Upper lobe of left lung (tissue), 6 donors: ENCODE results near the gene STN1. TPM values are rescaled to one million over a fixed set of nuclear protein-coding genes. Genes with fewer than 3 reads are reported as not detected.
A peak's percentile ranks its signal among the peaks of the same experiment; 100 is the strongest.

Experiments used
- ATAC-seq, 2 donors: fragments of 200-7000 bp; cut with Tn5 transposase; one replicate each; pipeline ENCODE4 v1.9.1; 2022; ENCODE audit warnings: mild to moderate bottlenecking in 2 of 2, moderate library complexity in 2 of 2; ENCODE audit not compliant: low FRiP score in 2 of 2
- DNase-seq, 2 donors: peaks; one replicate each; pipeline ENCODE4 v3.0.0-alpha.2; 2019 to 2020
- H3K27ac ChIP-seq, 4 donors: fragments of 200-600 bp; sonication (generic); one replicate each; pipeline ENCODE4 v1.5.1; 2016 to 2019
- H3K27me3 ChIP-seq, 4 donors: fragments of 200-600 bp; sonication (generic); one replicate each; pipeline ENCODE4 v1.5.1; 2017 to 2019
- H3K36me3 ChIP-seq, 4 donors: fragments of 200-600 bp; sonication (generic); one replicate each; pipeline ENCODE4 v1.5.1; 2016 to 2019
- H3K4me1 ChIP-seq, 4 donors: fragments of 200-600 bp; sonication (generic); one replicate each; pipeline ENCODE4 v1.5.1; 2018 to 2019
- H3K4me3 ChIP-seq, 4 donors: fragments of 200-600 bp; sonication (generic); one replicate each; pipeline ENCODE4 v1.5.1; 2017 to 2019; ENCODE audit warnings: mild to moderate bottlenecking in 2 of 4, moderate library complexity in 1 of 4
- H3K9me3 ChIP-seq, 4 donors: fragments of 200-600 bp; sonication (generic); one replicate each; pipeline ENCODE4 v1.5.1; 2018 to 2019
- EP300 ChIP-seq, 4 donors: sonication (generic); formaldehyde crosslinking; IDR thresholded peaks; one replicate each; pipeline ENCODE4 v1.5.1; 2017; ENCODE audit warnings: antibody characterized with exemption in 4 of 4, control low read depth in 2 of 4
- POLR2A ChIP-seq, 4 donors: fragments of 450-650 bp; IDR thresholded peaks; one replicate each; pipeline ENCODE4 v1.5.1; 2016 to 2017; ENCODE audit warnings: antibody characterized with exemption in 4 of 4, mild to moderate bottlenecking in 2 of 4
- POLR2AphosphoS5 ChIP-seq, 2 donors: sonication (generic); formaldehyde crosslinking; IDR thresholded peaks; one replicate each; pipeline ENCODE4 v1.5.1; 2017; ENCODE audit warnings: antibody characterized with exemption in 2 of 2
- WGBS, 2 donors: methylation state at CpG; one replicate each; pipeline ENCODE4 v1.1.5; 2017 to 2018; 5-methylcytosine and 5-hydroxymethylcytosine counted together
- total RNA-seq, 6 donors: library from RNA; depleted of rRNA in 4 of 6; stranded (reverse); fragments of >200 nt in 4 of 6; gene quantifications; one replicate each; pipeline versions ENCODE4 v1.1.0 to v1.2.1, GENCODE V29; 2016 to 2021
- TF ChIP-seq, protein P1 (sequence below), 6 experiments: fragments of 450-650 bp in 4 of 6; fragments of 200-600 bp in 2 of 6; sonication (generic) in 2 of 6; IDR thresholded peaks; one replicate each; pipeline ENCODE4 v1.5.1; 2016 to 2019; ENCODE audit warnings: antibody characterized with exemption in 6 of 6
- donor health status: DM: no; HTN: no; CAD: no; lungs with moderate emphysema.
- donor health status: DM: no; HTN: yes; CAD: no; lungs with severe emphysema.

The STN1 gene
- total RNA-seq, 6 donors from 2014 or later: 36.3 to 71.4 (median 53.4) TPM

DNA sequence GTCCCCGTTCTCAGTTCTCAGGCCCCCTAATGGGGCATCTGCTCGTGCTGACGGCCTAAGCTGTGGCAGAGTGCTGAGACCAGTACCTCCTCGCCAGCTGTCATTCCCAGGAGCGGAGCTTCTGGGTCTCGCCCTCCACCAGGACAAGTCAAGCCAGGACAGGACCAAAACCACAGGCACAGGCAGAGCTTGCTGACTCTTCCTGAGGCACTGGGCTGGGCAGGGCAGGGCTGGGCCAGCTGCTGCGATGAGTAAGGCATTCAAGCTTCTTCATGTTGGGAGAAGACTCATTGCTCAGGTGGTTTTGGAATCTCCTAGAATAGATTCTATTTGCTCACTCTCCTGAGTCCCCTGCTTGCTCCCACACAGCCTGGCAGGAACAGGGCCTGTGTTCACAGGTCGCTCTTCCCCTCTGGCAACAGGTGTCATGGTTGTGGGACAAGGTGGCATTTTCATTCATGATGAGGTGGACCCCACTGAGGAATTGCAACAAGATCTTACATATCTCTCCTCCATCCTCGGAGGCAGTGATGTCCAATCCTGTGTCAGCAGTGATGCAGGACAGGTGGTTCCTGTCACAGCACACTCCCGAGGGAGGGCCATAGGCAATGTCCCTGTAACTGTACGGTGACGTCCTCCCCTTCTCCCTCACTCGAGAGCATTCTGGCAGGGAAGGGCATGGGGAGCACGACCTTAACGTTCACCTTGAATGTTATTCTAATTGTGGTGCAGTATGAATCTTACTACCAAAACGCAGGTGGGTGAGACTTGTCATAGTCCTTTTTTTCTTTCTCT is 45.6 kb downstream of the STN1 start:
- 87 to 89% methylated on average over 14 to 16 of the region's 16 CpGs for WGBS, 2 donors
- Histone ChIP-seq H3K4me1 (peaks cover 0 to 10% (median 4%) of the 10 kb centered on the region in 4 donors), H3K27ac (no peak overlapping the region), H3K4me3 (no peak overlapping the region), H3K27me3 (no peaks in the 10 kb centered on the region), H3K9me3 (no peaks in the 10 kb centered on the region), H3K36me3 (peaks cover 0 to 25% (median 2%) of the 10 kb centered on the region in 4 donors)
- DNase-seq (no peak), ATAC-seq (no peak)
- TF ChIP-seq EP300 (IDR thresholded peaks at IDR 0.05): no peak

DNA sequence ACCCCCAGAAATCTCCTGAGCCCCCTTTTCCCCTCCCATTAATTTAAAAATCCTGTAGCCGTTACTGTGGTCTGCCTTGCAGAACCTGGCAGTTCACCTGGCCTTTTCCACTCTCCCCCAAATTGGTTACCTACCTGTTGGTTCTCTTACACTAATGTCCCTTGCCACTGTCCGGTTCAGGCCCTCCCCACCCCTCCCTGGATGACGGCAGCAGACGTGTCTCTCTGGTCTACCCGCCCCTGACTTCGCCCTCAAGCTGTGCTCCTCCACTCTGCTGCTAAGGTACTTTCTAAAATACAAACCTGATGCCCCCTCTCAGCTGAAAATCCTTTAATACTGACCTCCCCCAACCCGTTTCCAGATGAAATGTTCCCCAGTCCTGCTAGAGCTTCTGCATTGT is 47.0 kb downstream of the STN1 start:
- Histone ChIP-seq H3K36me3 (peaks cover 0 to 18% (median 2%) of the 10 kb centered on the region in 4 donors), H3K4me3 (no peak overlapping the region), H3K4me1 (peaks cover 0 to 10% (median 4%) of the 10 kb centered on the region in 4 donors), H3K27me3 (no peaks in the 10 kb centered on the region), H3K27ac (no peak overlapping the region), H3K9me3 (no peaks in the 10 kb centered on the region)
- no peak for TF ChIP-seq EP300 (IDR thresholded peaks at IDR 0.05)
- no peak for TF ChIP-seq POLR2A (IDR thresholded peaks at IDR 0.05)
- TF ChIP-seq, protein P1, sequence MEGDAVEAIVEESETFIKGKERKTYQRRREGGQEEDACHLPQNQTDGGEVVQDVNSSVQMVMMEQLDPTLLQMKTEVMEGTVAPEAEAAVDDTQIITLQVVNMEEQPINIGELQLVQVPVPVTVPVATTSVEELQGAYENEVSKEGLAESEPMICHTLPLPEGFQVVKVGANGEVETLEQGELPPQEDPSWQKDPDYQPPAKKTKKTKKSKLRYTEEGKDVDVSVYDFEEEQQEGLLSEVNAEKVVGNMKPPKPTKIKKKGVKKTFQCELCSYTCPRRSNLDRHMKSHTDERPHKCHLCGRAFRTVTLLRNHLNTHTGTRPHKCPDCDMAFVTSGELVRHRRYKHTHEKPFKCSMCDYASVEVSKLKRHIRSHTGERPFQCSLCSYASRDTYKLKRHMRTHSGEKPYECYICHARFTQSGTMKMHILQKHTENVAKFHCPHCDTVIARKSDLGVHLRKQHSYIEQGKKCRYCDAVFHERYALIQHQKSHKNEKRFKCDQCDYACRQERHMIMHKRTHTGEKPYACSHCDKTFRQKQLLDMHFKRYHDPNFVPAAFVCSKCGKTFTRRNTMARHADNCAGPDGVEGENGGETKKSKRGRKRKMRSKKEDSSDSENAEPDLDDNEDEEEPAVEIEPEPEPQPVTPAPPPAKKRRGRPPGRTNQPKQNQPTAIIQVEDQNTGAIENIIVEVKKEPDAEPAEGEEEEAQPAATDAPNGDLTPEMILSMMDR (IDR thresholded peaks at IDR 0.05): no peak
- TF ChIP-seq POLR2AphosphoS5 (IDR thresholded peaks at IDR 0.05): no peak
- DNase-seq (no peak), ATAC-seq (no peak)
- 89 to 96% methylated on average over 7 of the region's 7 CpGs for WGBS, 2 donors

DNA sequence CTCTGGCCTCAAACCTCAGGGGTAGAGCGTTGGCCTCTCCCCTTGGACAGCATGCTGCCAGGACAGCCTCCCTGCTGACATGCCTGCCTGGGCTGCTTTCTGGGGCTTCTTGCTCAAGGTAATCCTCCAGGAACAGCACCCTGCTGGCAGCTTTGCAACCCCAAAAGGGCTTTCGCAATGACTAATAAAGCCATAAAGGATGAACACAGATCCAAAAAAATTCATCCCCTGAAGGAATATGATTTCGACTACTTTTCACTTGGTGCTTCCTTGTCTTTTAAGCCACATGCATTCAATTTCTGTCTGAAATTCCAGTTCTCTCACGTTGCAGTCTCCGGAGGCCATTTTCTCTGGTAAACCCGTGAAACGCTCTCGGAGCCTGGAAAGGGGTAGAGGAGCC is 47.5 kb downstream of the STN1 start:
- peaks cover 0 to 18% (median 2%) of the 10 kb centered on the region in 4 donors for H3K36me3 ChIP-seq
- peaks cover 0 to 10% (median 4%) of the 10 kb centered on the region in 4 donors for H3K4me1 ChIP-seq
- ATAC-seq (peak in 1 of 2 donors; percentile 33), DNase-seq (no peak)
- no peak overlapping the region for H3K4me3 ChIP-seq
- TF ChIP-seq POLR2A (IDR thresholded peaks at IDR 0.05): no peak
- no peak for TF ChIP-seq POLR2AphosphoS5 (IDR thresholded peaks at IDR 0.05)
- TF ChIP-seq, protein P1 (IDR thresholded peaks at IDR 0.05): no peak
- TF ChIP-seq EP300 (IDR thresholded peaks at IDR 0.05): no peak
- 84 to 86% methylated on average over 8 of the region's 8 CpGs for WGBS, 2 donors
- no peak overlapping the region for H3K27ac ChIP-seq
- H3K27me3 ChIP-seq: no peaks in the 10 kb centered on the region
- peaks cover 0 to 3% (median under 1%) of the 10 kb centered on the region in 4 donors for H3K9me3 ChIP-seq

DNA sequence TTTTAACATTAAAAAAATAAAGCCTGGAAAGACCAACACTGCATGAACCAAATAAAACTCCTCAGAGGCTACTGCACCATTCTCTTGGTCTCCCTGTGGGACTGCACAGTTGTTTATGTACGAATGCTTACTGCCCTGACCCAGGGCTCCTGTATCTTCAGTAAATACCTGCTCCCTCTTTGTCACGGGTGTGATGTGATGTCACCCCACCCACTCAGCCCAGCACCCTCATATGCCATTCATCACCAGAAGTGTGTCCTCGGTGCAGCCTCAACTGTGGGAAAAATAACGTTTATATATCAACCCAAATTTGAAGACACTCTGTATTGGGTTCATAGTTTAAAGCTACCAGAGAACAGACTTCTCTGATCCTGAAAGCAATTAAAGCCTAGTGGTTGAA is 48.6 kb downstream of the STN1 start:
- 83 to 84% methylated on average over 4 of the region's 4 CpGs for WGBS, 2 donors
- H3K36me3 ChIP-seq: peaks cover 0 to 18% (median 2%) of the 10 kb centered on the region in 4 donors
- no peak overlapping the region for H3K27ac ChIP-seq
- no peak for ATAC-seq
- H3K4me3 ChIP-seq: no peak overlapping the region
- no peak for TF ChIP-seq POLR2AphosphoS5 (IDR thresholded peaks at IDR 0.05)
- no peak for TF ChIP-seq POLR2A (IDR thresholded peaks at IDR 0.05)
- no peak for TF ChIP-seq EP300 (IDR thresholded peaks at IDR 0.05)
- TF ChIP-seq, protein P1 (IDR thresholded peaks at IDR 0.05): no peak
- peaks cover 0 to 8% (median 7%) of the 10 kb centered on the region in 4 donors for H3K9me3 ChIP-seq
- H3K27me3 ChIP-seq: no peaks in the 10 kb centered on the region
- H3K4me1 ChIP-seq: peaks cover 0 to 10% (median 3%) of the 10 kb centered on the region in 4 donors
- no peak for DNase-seq

DNA sequence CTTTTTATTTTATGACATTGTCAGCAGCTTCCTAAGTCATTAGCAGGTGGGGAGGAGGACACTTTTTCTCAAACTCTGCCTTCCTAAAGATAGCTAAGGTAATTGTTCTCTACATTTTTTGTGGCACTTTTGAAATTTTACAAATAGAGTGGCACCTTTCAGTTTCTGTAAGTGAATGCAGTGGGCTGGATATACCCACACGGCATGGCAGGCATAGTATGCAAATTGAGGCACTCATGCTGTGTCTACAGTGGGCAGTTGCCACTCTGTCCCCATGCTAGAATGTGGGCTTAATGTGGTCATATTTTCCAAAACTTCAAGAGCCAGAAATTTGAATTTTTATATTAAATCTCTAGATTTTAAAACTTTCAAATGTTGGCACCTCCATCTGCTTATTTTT is 49.8 kb downstream of the STN1 start:
- H3K4me1 ChIP-seq: peaks cover 0 to 4% (median 0%) of the 10 kb centered on the region in 4 donors
- H3K9me3 ChIP-seq: peaks cover 0 to 8% (median 7%) of the 10 kb centered on the region in 4 donors
- DNase-seq (no peak), ATAC-seq (no peak)
- no peak overlapping the region for H3K4me3 ChIP-seq
- H3K36me3 ChIP-seq: peaks cover 0 to 18% (median 2%) of the 10 kb centered on the region in 4 donors
- no peak overlapping the region for H3K27ac ChIP-seq
- no peak for TF ChIP-seq POLR2AphosphoS5 (IDR thresholded peaks at IDR 0.05)
- TF ChIP-seq EP300 (IDR thresholded peaks at IDR 0.05): no peak
- TF ChIP-seq POLR2A (IDR thresholded peaks at IDR 0.05): no peak
- TF ChIP-seq, protein P1 (IDR thresholded peaks at IDR 0.05): no peak
- no peaks in the 10 kb centered on the region for H3K27me3 ChIP-seq
- 81 to 82% methylated on average over 1 of the region's 1 CpG for WGBS, 2 donors
